Ectodermal cell (in vitro differentiated cells): ENCODE results near the gene ATG16L2.

Source experiments
- H3K27ac ChIP-seq: 2 replicates; pipeline ENCODE4 v1.7.0; 2013; ENCODE audit warnings: mild to moderate bottlenecking, low read depth, low read length; ENCODE audit not compliant: insufficient read depth, poor library complexity, severe bottlenecking
- H3K27me3 ChIP-seq: 2 replicates; pipeline ENCODE4 v1.7.0; 2013; ENCODE audit warnings: mild to moderate bottlenecking, low read length; ENCODE audit not compliant: insufficient read depth, control insufficient read depth, poor library complexity, severe bottlenecking
- H3K36me3 ChIP-seq: one replicate; pipeline ENCODE4 v1.7.0; 2013; ENCODE audit warnings: low read length; ENCODE audit not compliant: control insufficient read depth, insufficient read depth
- H3K4me1 ChIP-seq: one replicate; pipeline ENCODE4 v1.7.0; 2013; ENCODE audit warnings: low read length; ENCODE audit not compliant: control insufficient read depth, insufficient read depth
- H3K4me3 ChIP-seq: 2 replicates; pipeline ENCODE4 v1.7.0; 2013; ENCODE audit warnings: low read depth, low read length, control low read depth; ENCODE audit not compliant: insufficient read depth
- H3K9me3 ChIP-seq: 2 replicates; pipeline ENCODE4 v1.7.0; 2013; ENCODE audit warnings: mild to moderate bottlenecking, low read length, moderate library complexity; ENCODE audit not compliant: control insufficient read depth
- WGBS, 2 experiments: methylation state at CpG; one replicate each; pipeline ENCODE4 v1.1.7; 2013; ENCODE audit warnings: missing lambda C conversion rate in 2 of 2; 5-methylcytosine and 5-hydroxymethylcytosine counted together

Gene ATG16L2

DNA sequence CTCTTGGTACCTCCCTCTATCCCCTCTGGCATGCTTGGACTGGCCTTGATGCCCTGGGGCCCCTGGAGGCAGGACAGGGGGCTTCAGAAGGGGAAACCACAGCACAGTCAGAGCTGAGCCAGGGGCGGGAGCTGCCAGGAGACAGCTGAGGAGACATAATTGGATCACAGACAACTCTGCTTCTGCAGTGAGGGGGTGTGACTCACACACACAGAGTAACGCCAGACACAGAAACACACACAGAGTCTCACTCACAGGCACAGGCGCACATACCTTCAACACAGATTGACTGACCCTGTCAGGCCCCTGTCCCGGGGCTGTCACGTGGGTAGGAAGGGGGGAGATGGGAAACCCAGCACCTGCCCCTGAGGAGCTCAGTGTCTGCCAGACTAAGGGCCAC, 40.9 kb upstream of the ATG16L2 start:
- Histone ChIP-seq H3K4me1 (peaks cover 15% of the 10 kb centered on the region), H3K36me3 (no peaks in the 10 kb centered on the region), H3K9me3 (no peaks in the 10 kb centered on the region), H3K27ac (no peak overlapping the region), H3K4me3 (no peak overlapping the region), H3K27me3 (no peaks in the 10 kb centered on the region)
- WGBS, 2 experiments, result 77 to 84% methylated on average over 5 of the region's 5 CpGs

DNA sequence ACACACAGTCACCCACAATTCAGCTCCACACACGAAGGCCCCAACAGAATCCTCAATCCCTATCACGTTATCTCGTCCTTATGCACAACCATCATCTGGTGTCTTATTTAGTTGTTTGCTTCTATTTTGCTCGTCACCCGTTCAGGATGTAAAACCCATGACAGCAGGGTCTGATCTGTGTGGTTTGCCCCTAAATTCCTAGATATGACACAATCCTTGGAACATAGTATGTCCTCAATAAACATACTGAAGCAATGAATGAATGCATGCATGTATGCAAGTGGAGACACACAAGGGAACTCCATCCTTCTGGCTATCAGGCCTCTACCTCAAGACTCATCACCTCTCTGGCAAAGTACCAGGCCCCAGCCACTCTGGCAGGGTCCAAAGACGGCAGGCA, 40.5 kb upstream of the ATG16L2 start:
- H3K27ac ChIP-seq, result no peak overlapping the region
- H3K4me1 ChIP-seq, result peaks cover 11% of the 10 kb centered on the region
- no peaks in the 10 kb centered on the region for H3K36me3 ChIP-seq
- H3K9me3 ChIP-seq, result no peaks in the 10 kb centered on the region
- WGBS, 2 experiments, result 90 to 91% methylated on average over 6 of the region's 6 CpGs
- H3K27me3 ChIP-seq, result no peaks in the 10 kb centered on the region
- no peak overlapping the region for H3K4me3 ChIP-seq

DNA sequence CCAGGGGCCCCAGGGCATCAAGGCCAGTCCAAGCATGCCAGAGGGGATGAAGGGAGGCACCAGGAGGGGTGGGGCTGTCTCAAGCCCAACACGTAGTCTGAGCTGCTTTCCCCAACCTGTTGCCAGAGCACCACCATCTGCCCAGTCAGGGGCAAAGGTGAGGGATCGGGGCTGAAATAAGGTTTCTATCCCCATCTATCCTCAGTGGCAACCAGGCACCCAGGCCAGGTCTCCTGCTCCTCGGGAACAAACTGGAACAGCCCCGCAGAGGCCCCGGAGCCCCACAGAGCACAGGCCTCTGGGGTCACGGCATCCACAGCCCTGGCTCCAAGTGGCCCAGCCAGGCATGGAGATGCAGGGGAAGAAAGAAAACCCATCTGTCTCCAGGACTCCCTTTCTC, 39.7 kb upstream of the ATG16L2 start:
- no peaks in the 10 kb centered on the region for H3K36me3 ChIP-seq
- H3K4me1 ChIP-seq, result peaks cover 10% of the 10 kb centered on the region
- no peak overlapping the region for H3K27ac ChIP-seq
- no peaks in the 10 kb centered on the region for H3K27me3 ChIP-seq
- no peak overlapping the region for H3K4me3 ChIP-seq
- H3K9me3 ChIP-seq, result no peaks in the 10 kb centered on the region
- WGBS, 2 experiments, result 78 to 80% methylated on average over 6 of the region's 6 CpGs

DNA sequence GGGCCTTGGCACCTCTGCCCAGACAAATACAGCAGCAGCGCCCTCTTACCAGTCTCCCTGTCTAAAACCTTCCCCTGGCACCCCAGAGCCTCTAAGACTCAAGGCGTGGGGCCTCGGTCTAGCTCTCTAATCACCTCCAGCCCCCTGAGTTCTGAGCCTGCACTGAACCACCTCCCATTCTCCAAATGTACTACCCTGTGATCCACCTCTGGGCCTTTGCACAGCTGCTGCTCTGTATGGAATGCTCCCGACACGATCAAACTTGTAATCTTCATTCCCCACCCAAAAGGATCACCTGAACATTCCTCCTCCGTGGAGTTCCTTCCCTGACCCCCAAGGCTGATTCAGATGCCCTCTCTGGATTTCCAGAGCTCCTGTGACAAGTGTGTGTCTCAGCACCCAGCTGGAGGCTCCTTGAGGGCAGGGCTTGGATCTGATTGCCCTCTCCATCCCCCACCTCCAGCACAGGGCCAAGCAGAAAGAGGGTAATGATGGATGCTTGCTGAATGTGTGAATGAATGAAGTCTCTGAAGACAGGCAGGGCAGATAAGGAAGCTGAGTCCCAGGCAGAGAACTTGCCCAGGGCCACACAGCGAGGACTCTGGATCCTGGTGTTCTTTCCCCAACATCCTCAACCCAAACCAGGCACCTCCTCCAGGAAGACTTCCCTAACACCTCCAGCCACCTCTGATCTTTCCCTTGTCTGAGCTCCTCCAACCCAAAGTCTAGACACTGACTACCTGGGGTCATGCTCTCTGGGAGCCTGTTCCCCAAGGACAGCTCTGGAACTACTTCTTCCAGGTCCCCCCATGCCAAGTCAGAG, 38.7 kb upstream of the ATG16L2 start:
- 94 to 95% methylated on average over 7 of the region's 7 CpGs for WGBS, 2 experiments
- Histone ChIP-seq H3K4me3 (no peak overlapping the region), H3K27ac (no peak overlapping the region), H3K4me1 (peaks cover 10% of the 10 kb centered on the region), H3K27me3 (peaks cover 5% of the 10 kb centered on the region), H3K9me3 (no peaks in the 10 kb centered on the region), H3K36me3 (no peaks in the 10 kb centered on the region)

DNA sequence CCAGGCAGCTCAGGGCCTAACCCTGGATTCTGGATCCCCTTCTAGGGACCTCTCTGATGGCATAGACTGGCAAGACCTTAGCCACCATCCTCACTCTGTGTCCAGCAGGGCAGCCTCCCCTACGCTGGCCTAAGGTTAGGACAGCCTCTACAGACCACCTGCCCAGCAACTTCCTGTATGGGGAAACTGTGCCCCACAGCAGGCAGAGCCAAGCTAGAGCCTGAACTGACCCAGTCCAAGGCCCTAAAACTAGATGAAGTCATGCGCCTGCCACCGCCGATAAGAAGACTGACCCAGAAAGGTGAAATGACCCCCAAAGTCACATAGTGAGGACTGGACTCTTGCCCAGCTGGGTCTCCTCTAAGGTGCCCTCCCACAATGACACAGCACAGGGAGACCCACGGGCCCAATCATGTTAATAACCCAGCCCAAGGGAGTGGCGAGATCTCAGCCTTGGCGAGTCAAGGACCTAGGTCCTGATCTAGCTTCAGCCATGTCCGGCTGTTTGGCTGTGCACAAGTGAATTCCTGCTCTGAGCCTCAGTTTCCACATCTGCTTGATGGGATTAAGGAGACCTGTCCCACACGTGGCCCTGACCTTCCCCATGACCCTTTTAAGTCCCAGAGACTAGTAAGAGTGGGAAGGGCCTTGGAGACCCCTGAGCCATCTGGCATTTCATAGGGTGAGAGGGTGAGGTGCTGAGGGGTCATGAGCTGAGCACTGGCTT, 37.9 kb upstream of the ATG16L2 start:
- peaks cover 10% of the 10 kb centered on the region for H3K4me1 ChIP-seq
- H3K4me3 ChIP-seq, result no peak overlapping the region
- H3K27ac ChIP-seq, result no peak overlapping the region
- H3K9me3 ChIP-seq, result no peaks in the 10 kb centered on the region
- WGBS, 2 experiments, result 93 to 94% methylated on average over 9 of the region's 9 CpGs
- no peaks in the 10 kb centered on the region for H3K36me3 ChIP-seq
- H3K27me3 ChIP-seq, result peaks cover 13% of the 10 kb centered on the region

DNA sequence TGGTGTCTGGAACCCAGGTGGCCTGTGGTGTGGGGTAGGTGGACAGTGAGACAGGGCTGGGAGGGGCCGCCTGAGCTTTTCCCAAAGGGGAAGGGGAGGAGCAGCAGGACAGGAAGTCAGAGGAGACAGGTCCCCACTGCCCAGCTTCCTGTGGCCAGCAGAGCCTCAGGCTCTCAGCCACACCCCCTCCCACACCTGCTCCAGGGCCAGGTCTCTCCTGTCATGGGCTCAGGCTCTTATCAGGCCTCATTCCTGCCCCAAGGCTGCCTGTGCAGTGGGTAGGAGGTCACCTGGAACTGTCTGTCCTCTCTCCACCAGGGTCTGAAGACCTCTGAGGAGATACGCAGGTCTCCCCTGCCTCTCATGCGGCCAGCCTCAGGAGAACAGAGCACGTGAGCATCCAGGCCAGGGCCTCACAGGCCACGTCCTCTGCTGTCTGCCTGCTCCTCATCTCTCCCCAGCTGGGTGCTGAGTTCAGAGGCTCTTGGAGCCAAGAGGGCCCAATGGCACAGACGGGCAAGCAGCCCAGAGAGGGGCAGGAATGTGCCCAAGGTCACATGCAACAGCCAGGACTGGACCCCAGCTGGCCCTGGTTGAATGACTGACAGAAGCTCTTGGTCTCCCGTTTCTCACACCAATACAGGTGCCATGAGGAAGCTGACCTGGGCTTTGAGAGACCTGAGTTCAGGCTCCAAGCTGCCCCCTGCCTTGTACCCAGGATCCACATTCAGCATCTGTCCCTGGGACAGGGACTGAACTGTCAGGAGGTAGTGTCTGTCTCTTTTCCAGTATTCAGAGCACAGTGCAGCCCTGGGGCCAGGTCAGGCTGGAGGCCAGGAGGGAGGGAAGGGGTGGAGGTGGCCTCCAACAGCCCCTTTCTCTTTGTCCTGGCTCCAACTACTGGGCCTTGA, 37.1 kb upstream of the ATG16L2 start:
- Histone ChIP-seq H3K9me3 (no peaks in the 10 kb centered on the region), H3K4me1 (peaks cover 14% of the 10 kb centered on the region), H3K36me3 (no peaks in the 10 kb centered on the region), H3K4me3 (no peak overlapping the region), H3K27ac (no peak overlapping the region), H3K27me3 (peaks cover 18% of the 10 kb centered on the region)
- 87 to 90% methylated on average over 7 of the region's 7 CpGs for WGBS, 2 experiments

DNA sequence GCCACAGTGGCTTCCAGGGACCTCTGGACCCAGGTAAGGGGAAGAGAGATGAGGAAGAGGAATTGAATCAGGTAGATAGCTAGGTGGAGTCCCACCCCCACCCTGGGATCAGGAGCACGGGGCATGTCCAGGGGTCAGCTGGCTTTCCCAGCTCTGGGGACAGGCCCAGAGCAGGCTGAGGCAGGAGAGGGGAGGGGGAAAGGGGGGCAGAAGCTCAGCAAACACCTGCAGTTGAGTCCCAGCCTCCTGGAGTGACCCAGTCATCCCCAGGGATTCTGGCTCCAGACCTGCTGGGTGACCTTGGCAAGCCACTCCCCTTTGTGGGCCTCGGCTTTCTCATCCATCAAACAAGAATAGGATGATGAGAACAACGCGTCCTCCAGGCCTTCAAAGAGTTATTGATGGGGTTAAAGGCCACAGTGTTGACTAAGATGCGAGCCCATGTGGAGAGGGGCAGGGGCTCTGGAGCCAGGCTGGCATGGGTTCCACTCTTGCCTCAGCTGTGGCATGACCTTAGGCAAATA, 36.4 kb upstream of the ATG16L2 start:
- H3K36me3 ChIP-seq, result no peaks in the 10 kb centered on the region
- no peaks in the 10 kb centered on the region for H3K9me3 ChIP-seq
- WGBS, 2 experiments, result 72 to 82% methylated on average over 5 of the region's 5 CpGs
- no peak overlapping the region for H3K27ac ChIP-seq
- H3K4me3 ChIP-seq, result no peak overlapping the region
- H3K4me1 ChIP-seq, result peaks cover 20% of the 10 kb centered on the region
- H3K27me3 ChIP-seq, result peaks cover 18% of the 10 kb centered on the region

DNA sequence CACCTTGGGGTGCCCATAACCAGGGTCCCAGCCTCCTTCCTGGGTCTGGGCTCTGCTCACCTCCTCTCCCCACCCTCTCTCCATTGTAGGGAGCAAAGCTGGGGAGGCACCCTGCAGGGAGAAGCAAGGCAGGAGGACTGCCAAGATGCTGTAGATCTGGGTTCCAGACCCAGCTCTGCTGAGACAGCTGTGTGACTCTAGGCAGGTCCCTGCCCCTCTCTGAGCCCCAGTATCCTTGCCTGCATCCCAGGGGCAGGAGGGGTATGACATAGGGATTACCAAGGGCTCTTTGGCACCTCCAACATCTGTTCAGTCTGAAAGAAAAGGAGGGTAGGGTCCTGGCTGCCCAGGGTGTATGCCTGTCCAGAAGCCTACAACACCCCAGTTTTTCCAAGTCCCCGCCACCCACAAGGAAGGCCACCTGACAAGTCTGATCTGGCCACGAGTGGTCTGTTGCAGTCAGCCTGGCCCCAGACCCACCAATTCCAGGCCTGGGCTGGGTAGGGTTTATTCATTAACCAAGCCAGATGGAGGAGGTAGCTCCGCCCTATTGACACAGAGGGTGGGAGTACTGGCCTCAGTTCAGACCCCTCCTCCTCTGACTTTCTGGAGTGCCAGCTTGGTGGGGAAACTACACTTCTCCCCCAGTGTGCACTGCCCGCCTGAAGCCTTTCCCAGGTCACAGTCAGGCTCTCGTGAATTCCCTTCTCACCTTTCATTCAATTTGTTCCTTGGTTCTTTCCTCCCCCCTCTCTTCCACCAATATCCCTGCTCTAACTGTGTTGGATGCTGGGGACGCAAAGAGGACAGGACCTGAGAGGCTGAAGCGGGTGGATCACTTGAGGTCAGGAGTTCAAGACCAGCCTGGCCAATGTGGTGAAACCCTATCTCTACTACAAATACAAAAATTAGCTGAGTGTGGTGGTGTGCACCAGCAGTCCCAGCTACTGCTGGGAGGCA, 35.4 kb upstream of the ATG16L2 start:
- H3K9me3 ChIP-seq, result no peaks in the 10 kb centered on the region
- H3K4me1 ChIP-seq, result peaks cover 23% of the 10 kb centered on the region
- peaks cover 18% of the 10 kb centered on the region for H3K27me3 ChIP-seq
- no peak overlapping the region for H3K4me3 ChIP-seq
- 88 to 90% methylated on average over 7 of the region's 7 CpGs for WGBS, 2 experiments
- no peaks in the 10 kb centered on the region for H3K36me3 ChIP-seq
- H3K27ac ChIP-seq, result no peak overlapping the region

DNA sequence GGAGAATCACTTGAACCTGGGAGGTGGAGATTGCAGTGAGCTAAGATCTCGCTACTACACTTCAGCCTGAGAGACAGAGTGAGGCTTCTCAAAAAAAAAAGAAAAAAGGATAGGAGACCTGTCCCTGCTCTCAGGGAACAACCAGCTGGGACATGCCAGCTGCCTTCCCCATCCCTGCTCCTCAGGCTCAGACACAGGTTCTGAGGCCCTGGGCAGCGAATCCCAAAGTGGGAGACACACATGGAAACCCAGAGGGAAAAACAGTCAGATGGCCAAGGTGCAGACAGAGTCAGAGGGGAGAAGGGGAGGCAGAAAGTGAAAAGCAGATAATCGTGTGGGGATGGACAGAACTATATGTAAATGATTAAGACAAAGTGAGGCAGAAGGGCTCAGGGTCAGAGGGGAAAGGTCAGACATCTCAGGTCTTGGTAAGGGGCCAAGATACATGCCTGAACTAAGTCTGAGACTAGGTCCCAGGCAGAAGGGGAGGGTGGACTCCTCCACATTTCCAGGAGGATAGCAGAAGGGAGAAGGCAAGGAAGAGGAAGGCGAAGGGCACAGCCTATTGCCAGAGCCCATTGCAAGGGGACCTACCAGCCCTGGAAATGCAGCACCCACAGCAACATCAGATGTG, 34.6 kb upstream of the ATG16L2 start:
- 87 to 91% methylated on average over 4 of the region's 4 CpGs for WGBS, 2 experiments
- H3K36me3 ChIP-seq, result no peaks in the 10 kb centered on the region
- no peak overlapping the region for H3K27ac ChIP-seq
- no peaks in the 10 kb centered on the region for H3K9me3 ChIP-seq
- H3K27me3 ChIP-seq, result peaks cover 18% of the 10 kb centered on the region
- peaks cover 20% of the 10 kb centered on the region for H3K4me1 ChIP-seq
- no peak overlapping the region for H3K4me3 ChIP-seq
